DMS153 (cell line): Measurements from ENCODE around the gene HIVEP3.
A peak's percentile ranks its signal among the peaks of the same experiment; 100 is the strongest.

ENCODE experiments used
- DNase-seq: peaks from one replicate; lab custom pipeline; 2025; lab: John Stamatoyannopoulos, UW

Gene HIVEP3

GRCh38 chr1:41758500-41758899 is 160.2 kb downstream of the HIVEP3 start:
- no peak for DNase-seq

- no peak for DNase-seq
Measured at GRCh38 chr1:41754540-41754939, 164.2 kb downstream of the HIVEP3 start.

DNA sequence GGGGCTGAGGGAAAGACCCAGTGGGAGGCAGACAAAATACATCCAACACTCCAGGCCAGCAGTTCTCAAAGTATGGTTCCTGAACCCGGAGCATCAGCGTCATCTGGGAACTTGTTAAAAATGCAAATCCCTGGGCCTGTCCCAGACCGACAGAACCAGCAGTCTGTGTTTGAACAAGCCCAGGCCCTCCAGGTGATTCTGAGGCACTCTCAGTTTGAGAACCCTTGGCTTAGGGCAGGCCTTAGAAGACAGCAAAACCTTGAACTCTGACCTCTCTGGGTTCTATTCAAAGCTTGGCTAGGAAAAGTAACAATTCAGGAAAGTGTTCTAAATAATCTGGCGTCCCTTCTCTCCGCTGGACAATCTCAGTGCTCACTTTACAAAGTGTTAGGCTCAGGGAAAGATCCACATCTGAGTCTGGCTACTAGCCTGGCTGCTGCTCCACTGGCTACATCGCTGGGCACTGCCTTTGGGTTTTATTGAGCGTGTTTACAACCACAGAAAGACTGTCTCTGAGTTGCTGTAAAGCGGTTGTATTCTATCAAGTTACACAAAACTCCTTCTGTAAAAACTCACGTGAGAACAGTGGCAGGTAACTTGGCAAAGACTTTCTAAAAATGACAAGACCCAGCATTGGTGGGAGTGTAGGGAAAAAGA is 166.1 kb downstream of the HIVEP3 start:
- no peak for DNase-seq

GRCh38 chr1:41751804-41752513 is 166.8 kb downstream of the HIVEP3 start:
- no peak for DNase-seq

- no peak for DNase-seq
Measured at GRCh38 chr1:41749991-41750745, 168.6 kb downstream of the HIVEP3 start.

- DNase-seq: no peak
Measured at GRCh38 chr1:41745022-41745421, 173.7 kb downstream of the HIVEP3 start.

DNA sequence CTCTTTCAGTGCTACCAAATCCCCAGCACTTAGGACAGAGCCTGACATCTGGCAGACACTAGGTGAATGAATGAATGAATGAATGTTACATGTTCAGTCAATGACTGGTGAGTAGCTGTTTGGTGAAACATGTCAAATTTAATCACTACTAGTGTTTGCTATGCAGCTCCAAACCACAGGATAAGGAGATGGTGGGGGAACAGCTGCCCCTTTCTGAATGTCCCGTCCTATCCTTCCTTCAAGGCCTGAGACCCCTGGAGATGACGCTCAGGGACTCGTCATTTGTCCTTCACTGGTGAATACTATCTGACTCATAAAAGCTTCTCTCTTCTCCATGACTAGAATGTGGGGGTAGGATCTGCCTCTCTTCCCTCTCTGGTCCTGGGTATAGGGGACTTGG is 175.4 kb downstream of the HIVEP3 start:
- no peak for DNase-seq

- DNase-seq: peak; percentile 96
Measured at GRCh38 chr1:41742219-41742618, 176.5 kb downstream of the HIVEP3 start.

DNA sequence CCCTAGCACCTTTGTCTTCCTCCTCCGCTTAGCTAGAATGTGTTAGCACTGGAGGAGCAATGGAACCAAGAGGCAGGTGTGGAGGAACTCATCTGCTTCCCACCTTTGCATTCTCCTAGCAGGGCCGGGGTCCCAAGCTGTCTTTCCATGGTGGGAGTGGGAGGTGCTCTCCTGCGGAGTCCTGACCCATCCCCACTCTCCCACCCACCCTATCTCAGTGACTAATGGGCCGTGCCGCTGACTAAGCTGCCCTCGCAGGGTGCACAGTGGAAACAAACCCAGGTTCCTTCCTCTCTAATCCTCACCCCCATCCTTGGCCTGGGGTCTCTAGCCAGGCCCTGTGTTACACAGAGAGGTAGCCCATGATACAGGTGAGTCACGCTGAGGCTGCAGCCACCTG is 177.5 kb downstream of the HIVEP3 start:
- DNase-seq: no peak

DNA sequence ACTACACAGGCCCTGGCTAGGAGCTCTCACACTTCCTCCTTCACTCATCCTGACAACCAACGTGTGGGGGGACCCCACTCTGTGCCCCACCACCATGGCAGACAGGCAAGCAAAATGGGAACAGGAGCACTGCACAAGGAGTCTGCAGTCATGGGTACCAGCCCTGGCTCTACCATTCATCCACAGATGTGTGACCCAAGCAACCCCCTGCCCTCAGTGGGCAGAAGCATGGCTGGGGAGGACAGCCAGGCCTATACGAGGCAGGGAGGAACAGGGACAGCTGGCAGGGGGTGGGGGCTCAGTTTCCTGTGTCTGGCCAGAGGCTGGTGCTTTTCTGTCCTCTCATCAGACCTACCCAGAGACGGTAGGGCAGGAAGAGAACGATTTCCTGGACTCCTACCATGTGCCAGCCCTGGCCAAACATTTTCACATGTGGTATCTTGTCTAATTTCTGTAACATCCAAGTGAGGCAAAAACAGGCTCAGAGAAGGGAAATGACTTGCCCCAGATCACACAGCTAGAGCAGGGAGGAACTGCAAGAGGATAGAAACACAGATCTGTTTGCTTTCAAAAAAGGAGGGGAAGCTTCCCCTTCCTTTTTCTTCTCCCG is 178.0 kb downstream of the HIVEP3 start:
- DNase-seq: no peak

- no peak for DNase-seq
Measured at GRCh38 chr1:41740058-41740457, 178.7 kb downstream of the HIVEP3 start.

GRCh38 chr1:41739061-41739955 is 179.4 kb downstream of the HIVEP3 start:
- DNase-seq: no peak

GRCh38 chr1:41738475-41738874 is 180.2 kb downstream of the HIVEP3 start:
- no peak for DNase-seq

DNA sequence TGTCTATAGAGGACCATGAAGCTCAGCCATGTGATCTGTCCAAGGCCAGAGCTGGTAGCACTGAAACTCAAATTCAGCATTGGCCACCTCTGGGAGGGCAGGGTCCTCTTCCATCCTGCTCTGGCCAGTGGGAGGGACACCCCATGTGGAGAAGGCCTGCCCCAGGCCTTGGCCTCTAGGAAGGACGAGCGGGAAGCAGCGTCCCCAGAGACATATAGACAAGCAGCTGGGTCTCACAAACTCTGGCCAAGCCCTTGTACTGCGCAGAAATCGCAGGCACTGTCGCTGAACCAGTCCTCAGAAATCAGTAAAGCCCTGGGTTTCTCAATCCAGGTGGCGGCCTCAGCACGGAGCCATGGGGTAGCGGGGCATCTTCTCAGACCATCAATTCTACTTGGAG is 180.7 kb downstream of the HIVEP3 start:
- DNase-seq: no peak

GRCh38 chr1:41735631-41736260 is 183.0 kb downstream of the HIVEP3 start:
- peak; percentile 49 for DNase-seq

- no peak for DNase-seq
Measured at GRCh38 chr1:41735139-41735538, 183.6 kb downstream of the HIVEP3 start.

GRCh38 chr1:41734201-41734970 is 184.3 kb downstream of the HIVEP3 start:
- no peak for DNase-seq

GRCh38 chr1:41733725-41734124 is 185.0 kb downstream of the HIVEP3 start:
- DNase-seq: no peak

DNA sequence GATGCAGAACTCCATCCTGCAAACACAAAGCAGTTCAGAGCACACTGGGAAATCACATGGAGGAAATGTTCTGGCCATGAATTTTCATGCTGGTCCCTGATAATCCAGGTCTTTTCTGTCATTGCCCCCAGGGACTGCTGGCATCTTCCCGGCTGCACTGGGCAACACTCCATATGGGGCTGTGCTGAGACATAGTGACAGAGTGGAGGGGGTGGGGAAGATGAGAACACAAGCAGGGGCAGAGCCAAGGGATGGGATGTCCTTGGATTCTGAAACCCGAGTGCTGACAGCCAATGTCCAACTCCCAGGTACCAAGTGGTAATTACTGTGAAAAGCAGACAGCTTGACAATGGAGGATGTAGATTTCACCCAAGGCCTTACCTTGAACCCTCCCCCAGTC is 185.7 kb downstream of the HIVEP3 start:
- no peak for DNase-seq

DNA sequence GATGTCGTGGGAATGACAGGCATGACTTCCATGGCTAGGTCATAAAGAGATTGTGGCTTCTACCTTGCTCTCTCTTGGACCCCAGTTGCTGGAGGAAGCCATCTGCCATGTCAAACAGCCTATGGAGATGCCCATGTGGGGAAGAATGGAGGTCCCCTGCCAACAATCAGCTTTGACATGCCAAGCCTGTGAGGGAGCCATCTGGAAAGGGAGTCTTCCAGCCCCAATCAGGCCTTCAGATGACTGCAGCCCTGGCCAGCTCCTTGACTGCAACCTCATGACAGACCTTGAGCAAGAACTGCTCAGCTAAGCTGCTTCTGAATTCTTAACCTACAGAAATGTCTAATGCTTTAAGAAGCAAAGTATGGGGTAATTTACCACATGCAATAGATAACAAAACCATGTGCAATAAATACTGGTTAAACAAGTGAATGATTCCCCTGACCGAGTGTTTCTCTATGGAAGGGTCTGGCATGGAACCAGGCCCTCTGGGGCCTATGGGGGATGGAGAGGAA is 187.1 kb downstream of the HIVEP3 start:
- no peak for DNase-seq
